NCI-H345 treated with DMSO at 0.1 percent for 48 hours (cell line): ENCODE measurements around the gene CPE.

Experiments
- DNase-seq: peaks from one replicate; lab custom pipeline; 2025; ENCODE audit not compliant: unreplicated experiment; lab: John Stamatoyannopoulos, UW

Gene CPE

GRCh38 chr4:165542476-165542875 lies 163.7 kb downstream of the CPE start:
- no peak for DNase-seq
